ENCODE measurements around the gene PARM1. TPM values are rescaled to one million over a fixed set of nuclear protein-coding genes. Genes with fewer than 3 reads are reported as not detected.
A peak's percentile ranks its signal among the peaks of the same experiment; 100 is the strongest.

Gene PARM1
- total and polyA plus RNA-seq, 2 experiments from 2014 or later = 4.9 to 10.4 TPM

DNA sequence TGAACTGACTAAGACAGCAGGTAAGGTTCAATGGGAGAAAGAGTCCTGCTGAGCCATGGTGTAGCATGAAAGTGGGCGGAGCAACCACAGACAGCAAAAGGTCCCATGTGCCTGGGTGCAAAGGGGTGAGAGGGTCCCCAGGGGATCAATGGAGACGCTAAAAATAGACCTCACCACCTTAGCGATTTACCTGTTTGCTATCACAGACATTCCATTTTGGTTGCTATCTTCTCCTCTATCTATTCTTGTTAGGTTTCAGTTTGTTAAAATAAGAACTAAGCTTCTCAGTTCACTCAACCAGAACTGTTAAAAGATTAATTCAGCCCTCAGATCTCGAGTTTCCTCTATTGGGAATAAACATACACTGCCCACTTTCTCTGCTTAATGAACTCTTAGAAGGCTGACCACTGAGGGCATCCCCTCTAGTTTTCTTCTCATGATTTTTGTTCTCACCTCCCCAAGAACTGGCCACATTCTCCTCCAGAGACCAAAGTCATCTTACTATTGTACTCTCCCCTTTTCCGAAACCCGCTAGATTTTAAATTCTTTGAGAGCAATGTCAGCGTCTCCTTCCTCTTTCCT is 136.7 kb downstream of the PARM1 start:
- Mint-ChIP-seq H3K27me3 (ENCODE audit: insufficient read depth, low read depth, poor library complexity) (no peaks in the 10 kb centered on the region), H3K4me1 (no peaks in the 10 kb centered on the region), H3K36me3 (ENCODE audit: low read depth) (no peaks in the 10 kb centered on the region), H3K9me3 (no peaks in the 10 kb centered on the region; the same call in 2 of the 3 replicates), H3K27ac (no peak overlapping the region), H3K4me3 (no peak overlapping the region)
- Histone ChIP-seq H3K36me3 (ENCODE audit: insufficient read depth) (no peaks in the 10 kb centered on the region), H3K79me2 (replicated peaks; ENCODE audit: insufficient read depth) (no peaks in the 10 kb centered on the region), H4K20me1 (replicated peaks; ENCODE audit: insufficient read depth) (no peaks in the 10 kb centered on the region), H3F3A (replicated peaks; ENCODE audit: low read depth) (no peaks in the 10 kb centered on the region), H3K27ac (ENCODE audit: low read depth) (no peak overlapping the region), H3K4me2 (no peak overlapping the region), H3K4me1 (ENCODE audit: insufficient read depth) (no peaks in the 10 kb centered on the region), H2AFZ (peak overlapping the region; percentile 63; the same call in 1 of the 2 replicates), H3K4me3 (no peak overlapping the region), H3K9me2 (ENCODE audit: insufficient read depth) (peaks cover under 1% of the 10 kb centered on the region; the same call in 1 of the 2 replicates), H3K27me3 (ENCODE audit: insufficient read depth) (no peaks in the 10 kb centered on the region)
- DNase-seq (ENCODE audit: low spot score) (no peak), ATAC-seq (no peak)
- no peak for TF ChIP-seq EZH2phosphoT487 (IDR thresholded peaks at IDR 0.05; ENCODE audit: unreplicated experiment)
- no peak for TF ChIP-seq CREB1 (CRISPR knock-in tag; IDR thresholded peaks at IDR 0.05; ENCODE audit: low read depth)
- TF ChIP-seq JUNB (IDR thresholded peaks at IDR 0.05; ENCODE audit: unreplicated experiment) = no peak
- TF ChIP-seq ZNF331 (CRISPR knock-in tag; IDR thresholded peaks at IDR 0.05; ENCODE audit: low read depth) = no peak
- no peak for TF ChIP-seq POLR2AphosphoS5 (IDR thresholded peaks at IDR 0.05; ENCODE audit: low read depth)
- no peak for TF ChIP-seq ZNF114 (CRISPR knock-in tag; IDR thresholded peaks at IDR 0.05)
- TF ChIP-seq, protein P1, sequence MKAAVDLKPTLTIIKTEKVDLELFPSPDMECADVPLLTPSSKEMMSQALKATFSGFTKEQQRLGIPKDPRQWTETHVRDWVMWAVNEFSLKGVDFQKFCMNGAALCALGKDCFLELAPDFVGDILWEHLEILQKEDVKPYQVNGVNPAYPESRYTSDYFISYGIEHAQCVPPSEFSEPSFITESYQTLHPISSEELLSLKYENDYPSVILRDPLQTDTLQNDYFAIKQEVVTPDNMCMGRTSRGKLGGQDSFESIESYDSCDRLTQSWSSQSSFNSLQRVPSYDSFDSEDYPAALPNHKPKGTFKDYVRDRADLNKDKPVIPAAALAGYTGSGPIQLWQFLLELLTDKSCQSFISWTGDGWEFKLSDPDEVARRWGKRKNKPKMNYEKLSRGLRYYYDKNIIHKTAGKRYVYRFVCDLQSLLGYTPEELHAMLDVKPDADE (IDR thresholded peaks at IDR 0.05) = no peak
- TF ChIP-seq, protein P2, sequence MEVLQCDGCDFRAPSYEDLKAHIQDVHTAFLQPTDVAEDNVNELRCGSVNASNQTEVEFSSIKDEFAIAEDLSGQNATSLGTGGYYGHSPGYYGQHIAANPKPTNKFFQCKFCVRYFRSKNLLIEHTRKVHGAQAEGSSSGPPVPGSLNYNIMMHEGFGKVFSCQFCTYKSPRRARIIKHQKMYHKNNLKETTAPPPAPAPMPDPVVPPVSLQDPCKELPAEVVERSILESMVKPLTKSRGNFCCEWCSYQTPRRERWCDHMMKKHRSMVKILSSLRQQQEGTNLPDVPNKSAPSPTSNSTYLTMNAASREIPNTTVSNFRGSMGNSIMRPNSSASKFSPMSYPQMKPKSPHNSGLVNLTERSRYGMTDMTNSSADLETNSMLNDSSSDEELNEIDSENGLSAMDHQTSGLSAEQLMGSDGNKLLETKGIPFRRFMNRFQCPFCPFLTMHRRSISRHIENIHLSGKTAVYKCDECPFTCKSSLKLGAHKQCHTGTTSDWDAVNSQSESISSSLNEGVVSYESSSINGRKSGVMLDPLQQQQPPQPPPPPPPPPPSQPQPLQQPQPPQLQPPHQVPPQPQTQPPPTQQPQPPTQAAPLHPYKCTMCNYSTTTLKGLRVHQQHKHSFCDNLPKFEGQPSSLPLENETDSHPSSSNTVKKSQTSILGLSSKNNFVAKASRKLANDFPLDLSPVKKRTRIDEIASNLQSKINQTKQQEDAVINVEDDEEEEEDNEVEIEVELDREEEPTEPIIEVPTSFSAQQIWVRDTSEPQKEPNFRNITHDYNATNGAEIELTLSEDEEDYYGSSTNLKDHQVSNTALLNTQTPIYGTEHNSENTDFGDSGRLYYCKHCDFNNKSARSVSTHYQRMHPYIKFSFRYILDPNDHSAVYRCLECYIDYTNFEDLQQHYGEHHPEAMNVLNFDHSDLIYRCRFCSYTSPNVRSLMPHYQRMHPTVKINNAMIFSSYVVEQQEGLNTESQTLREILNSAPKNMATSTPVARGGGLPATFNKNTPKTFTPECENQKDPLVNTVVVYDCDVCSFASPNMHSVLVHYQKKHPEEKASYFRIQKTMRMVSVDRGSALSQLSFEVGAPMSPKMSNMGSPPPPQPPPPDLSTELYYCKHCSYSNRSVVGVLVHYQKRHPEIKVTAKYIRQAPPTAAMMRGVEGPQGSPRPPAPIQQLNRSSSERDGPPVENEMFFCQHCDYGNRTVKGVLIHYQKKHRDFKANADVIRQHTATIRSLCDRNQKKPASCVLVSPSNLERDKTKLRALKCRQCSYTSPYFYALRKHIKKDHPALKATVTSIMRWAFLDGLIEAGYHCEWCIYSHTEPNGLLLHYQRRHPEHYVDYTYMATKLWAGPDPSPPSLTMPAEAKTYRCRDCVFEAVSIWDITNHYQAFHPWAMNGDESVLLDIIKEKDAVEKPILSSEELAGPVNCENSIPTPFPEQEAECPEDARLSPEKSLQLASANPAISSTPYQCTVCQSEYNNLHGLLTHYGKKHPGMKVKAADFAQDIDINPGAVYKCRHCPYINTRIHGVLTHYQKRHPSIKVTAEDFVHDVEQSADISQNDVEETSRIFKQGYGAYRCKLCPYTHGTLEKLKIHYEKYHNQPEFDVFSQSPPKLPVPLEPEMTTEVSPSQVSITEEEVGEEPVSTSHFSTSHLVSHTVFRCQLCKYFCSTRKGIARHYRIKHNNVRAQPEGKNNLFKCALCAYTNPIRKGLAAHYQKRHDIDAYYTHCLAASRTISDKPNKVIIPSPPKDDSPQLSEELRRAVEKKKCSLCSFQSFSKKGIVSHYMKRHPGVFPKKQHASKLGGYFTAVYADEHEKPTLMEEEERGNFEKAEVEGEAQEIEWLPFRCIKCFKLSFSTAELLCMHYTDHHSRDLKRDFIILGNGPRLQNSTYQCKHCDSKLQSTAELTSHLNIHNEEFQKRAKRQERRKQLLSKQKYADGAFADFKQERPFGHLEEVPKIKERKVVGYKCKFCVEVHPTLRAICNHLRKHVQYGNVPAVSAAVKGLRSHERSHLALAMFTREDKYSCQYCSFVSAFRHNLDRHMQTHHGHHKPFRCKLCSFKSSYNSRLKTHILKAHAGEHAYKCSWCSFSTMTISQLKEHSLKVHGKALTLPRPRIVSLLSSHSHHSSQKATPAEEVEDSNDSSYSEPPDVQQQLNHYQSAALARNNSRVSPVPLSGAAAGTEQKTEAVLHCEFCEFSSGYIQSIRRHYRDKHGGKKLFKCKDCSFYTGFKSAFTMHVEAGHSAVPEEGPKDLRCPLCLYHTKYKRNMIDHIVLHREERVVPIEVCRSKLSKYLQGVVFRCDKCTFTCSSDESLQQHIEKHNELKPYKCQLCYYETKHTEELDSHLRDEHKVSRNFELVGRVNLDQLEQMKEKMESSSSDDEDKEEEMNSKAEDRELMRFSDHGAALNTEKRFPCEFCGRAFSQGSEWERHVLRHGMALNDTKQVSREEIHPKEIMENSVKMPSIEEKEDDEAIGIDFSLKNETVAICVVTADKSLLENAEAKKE (CRISPR knock-in tag; IDR thresholded peaks at IDR 0.05) = no peak
- TF ChIP-seq STAT1 (IDR thresholded peaks at IDR 0.05; ENCODE audit: unreplicated experiment) = no peak
- TF ChIP-seq, protein P3, sequence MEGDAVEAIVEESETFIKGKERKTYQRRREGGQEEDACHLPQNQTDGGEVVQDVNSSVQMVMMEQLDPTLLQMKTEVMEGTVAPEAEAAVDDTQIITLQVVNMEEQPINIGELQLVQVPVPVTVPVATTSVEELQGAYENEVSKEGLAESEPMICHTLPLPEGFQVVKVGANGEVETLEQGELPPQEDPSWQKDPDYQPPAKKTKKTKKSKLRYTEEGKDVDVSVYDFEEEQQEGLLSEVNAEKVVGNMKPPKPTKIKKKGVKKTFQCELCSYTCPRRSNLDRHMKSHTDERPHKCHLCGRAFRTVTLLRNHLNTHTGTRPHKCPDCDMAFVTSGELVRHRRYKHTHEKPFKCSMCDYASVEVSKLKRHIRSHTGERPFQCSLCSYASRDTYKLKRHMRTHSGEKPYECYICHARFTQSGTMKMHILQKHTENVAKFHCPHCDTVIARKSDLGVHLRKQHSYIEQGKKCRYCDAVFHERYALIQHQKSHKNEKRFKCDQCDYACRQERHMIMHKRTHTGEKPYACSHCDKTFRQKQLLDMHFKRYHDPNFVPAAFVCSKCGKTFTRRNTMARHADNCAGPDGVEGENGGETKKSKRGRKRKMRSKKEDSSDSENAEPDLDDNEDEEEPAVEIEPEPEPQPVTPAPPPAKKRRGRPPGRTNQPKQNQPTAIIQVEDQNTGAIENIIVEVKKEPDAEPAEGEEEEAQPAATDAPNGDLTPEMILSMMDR (conservative IDR thresholded peaks at IDR 0.05; ENCODE audit: low read depth in 2 of 2) = no peak
- TF ChIP-seq, protein P4, sequence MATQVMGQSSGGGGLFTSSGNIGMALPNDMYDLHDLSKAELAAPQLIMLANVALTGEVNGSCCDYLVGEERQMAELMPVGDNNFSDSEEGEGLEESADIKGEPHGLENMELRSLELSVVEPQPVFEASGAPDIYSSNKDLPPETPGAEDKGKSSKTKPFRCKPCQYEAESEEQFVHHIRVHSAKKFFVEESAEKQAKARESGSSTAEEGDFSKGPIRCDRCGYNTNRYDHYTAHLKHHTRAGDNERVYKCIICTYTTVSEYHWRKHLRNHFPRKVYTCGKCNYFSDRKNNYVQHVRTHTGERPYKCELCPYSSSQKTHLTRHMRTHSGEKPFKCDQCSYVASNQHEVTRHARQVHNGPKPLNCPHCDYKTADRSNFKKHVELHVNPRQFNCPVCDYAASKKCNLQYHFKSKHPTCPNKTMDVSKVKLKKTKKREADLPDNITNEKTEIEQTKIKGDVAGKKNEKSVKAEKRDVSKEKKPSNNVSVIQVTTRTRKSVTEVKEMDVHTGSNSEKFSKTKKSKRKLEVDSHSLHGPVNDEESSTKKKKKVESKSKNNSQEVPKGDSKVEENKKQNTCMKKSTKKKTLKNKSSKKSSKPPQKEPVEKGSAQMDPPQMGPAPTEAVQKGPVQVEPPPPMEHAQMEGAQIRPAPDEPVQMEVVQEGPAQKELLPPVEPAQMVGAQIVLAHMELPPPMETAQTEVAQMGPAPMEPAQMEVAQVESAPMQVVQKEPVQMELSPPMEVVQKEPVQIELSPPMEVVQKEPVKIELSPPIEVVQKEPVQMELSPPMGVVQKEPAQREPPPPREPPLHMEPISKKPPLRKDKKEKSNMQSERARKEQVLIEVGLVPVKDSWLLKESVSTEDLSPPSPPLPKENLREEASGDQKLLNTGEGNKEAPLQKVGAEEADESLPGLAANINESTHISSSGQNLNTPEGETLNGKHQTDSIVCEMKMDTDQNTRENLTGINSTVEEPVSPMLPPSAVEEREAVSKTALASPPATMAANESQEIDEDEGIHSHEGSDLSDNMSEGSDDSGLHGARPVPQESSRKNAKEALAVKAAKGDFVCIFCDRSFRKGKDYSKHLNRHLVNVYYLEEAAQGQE (IDR thresholded peaks at IDR 0.05; ENCODE audit: unreplicated experiment) = no peak
- TF ChIP-seq EZH2 (IDR thresholded peaks at IDR 0.05; ENCODE audit: low read depth, unreplicated experiment) = no peak
- no peak for TF ChIP-seq NANOG (IDR thresholded peaks at IDR 0.05; ENCODE audit: borderline replicate concordance)
